Urothelium cell line (cell line): ENCODE measurements around the gene C9orf57.
"Not testable (repeated sequence)": the region's sequence is repeated elsewhere in the genome, so short reads cannot be mapped to it uniquely, and the experiment has no call there.

Experiments used
- DNase-seq: peaks from one replicate; pipeline ENCODE4 v3.0.0; 2011; ENCODE audit warnings: low spot score, mixed read lengths
- FAIRE-seq: peaks from 2 replicates; lab custom pipeline; 2011; peaks lifted over from hg19 to GRCh38; lab: Jason Lieb, UNC

The C9orf57 gene

DNA sequence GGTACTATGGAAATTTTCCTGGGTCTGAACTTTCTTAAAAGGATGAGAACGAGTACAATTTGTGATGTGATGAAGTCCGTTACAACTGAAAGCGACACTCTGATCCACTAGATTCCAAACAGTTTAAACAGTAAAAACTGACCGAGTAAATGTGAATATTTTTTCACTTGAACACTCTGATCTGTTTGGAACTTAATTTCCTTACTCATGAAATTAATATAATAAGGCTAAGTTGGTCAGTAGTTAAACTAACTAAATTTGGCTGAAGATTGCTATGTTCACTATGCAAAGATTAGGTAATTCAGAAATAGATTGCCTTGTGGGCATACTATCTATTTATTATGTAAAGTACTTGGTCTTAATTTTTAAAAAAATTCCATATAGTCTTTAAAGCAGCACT, at the start of gene C9orf57:
C9orf57 (minus strand) TSS at position 101 of the 400 bp plus-strand sequence. CDS start 1,282 bp downstream, outside the sequence.
- no peak for DNase-seq
- FAIRE-seq = no peak

GRCh38 chr9:72102520-72102919, 42.1 kb upstream of the C9orf57 start:
- FAIRE-seq = no peak

DNA sequence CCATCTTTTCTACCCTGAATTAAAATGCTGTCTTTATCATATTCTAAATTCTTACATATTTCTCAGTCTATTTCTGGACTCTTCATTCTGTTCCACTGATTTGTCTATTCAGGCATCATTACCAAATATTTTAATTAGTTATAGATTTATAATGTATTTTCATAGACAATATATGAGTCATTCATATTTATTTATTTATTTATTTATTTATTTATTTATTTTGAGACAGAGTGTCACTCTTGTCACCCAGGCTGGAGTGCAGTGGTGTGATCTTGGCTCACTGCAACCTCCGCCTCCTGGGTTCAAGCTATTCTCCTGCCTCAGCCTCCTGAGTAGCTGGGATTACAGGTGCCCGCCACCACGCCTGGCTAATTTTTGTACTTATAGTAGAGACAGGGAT, 35.1 kb upstream of the C9orf57 start:
- not testable (repeated sequence) for FAIRE-seq, DNase-seq

More at GRCh38 chr9:72102520-72102919, 42.1 kb upstream of the C9orf57 start:
- no peak for DNase-seq

- FAIRE-seq = no peak
Observed at GRCh38 chr9:72092820-72093219, 32.4 kb upstream of the C9orf57 start.

DNA sequence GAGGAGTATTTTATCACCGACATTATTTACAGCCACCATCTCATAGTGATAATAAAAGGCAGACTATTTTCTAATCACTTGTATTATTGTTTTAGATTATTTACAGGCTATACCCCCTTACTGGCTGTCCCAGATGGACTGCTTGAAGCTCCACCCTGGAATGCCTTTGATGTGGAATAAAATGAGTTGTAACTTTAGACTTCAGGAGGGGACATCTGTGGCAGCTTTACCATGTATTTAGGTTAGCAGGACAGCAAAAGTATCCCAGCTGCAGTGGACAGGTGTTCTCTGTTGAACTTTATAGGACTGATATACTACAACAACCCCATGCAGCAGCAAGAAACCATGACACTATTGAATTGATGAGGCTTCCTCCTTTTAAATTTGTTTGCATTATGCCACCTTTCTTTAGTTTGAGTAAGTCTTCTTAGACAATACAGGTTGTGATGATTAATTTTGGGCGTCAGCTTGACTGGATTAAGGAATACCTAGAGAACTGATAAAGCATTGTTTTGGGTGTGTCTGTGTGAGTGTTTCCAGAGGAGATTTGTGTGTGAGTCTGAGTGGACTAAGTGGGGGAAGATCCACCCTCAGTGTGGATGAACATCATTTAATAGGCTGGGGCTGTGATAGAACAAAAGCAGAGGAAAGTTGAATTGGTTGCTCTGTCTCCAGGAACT, 29.2 kb upstream of the C9orf57 start:
- no peak for FAIRE-seq
- DNase-seq = no peak

More at GRCh38 chr9:72092820-72093219, 32.4 kb upstream of the C9orf57 start:
- peak; percentile 8 for DNase-seq

DNA sequence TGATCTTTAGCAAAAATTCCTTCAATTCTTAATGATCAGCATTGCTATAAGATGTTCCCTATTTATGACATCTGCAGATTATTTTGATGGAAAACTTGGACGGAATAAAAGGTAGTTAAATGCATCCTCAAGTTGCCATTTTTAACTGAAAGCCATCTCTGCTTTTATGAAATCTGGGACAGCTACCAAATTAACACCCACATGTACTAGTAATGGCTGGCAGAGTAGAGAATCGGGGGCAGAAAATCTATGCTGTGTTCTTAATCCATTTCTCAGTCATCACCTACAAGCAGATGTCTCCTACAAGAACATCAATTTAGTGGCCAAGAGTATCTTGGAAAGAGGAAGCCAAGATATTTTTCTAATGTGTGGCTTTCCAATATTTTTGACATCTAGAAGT, 22.1 kb upstream of the C9orf57 start:
- DNase-seq (no peak), FAIRE-seq (no peak)

GRCh38 chr9:72074666-72075065, 14.3 kb upstream of the C9orf57 start:
- not testable (repeated sequence) for DNase-seq, FAIRE-seq

DNA sequence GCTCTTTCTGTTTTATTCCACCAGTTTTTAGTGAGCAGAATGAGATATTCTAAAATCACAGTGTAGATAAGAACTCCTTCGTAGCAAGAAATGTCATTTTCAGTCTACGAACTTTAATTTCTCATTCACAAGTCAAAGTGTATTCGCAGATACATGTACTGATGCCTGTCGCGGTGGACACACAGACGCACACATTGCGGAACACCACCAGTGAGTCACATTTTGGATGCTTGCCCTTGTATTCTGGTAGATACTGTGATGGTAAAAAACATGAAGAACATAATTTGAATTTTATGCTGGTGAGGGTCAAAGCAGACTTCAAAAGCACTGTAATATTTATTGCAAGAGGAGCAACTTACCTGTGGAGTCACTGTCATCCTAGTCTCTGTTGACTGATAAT, 4.7 kb upstream of the C9orf57 start:
- peak; percentile 52 for FAIRE-seq

GRCh38 chr9:72052122-72052521, 8.3 kb downstream of the C9orf57 start:
- no peak for FAIRE-seq

More for the DNA sequence above, 4.7 kb upstream of the C9orf57 start:
- peak; percentile 39 for DNase-seq

DNA sequence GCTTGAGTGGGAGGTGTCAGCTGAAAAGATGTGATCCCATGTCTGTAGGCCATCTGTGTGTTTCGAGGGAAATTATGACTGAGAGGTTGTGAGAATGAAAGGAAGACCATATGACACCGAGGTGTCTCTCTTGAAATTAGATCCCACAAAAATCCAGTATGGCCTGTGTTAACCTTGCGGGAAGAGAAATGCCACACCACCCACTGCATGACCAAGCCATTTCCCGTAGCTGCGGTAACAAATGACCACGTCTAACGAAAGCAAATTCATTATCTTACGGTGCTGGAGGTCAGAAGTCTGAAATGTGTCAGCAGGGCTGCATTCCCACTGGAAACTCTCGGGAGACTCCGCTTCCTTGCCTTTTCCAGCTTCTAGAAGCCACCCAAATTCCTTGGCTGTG, 11.6 kb downstream of the C9orf57 start:
- DNase-seq = no peak

More at GRCh38 chr9:72052122-72052521, 8.3 kb downstream of the C9orf57 start:
- DNase-seq = no peak

GRCh38 chr9:72046630-72047456, 13.6 kb downstream of the C9orf57 start:
- no peak for FAIRE-seq

More for the DNA sequence above, 11.6 kb downstream of the C9orf57 start:
- no peak for FAIRE-seq

DNA sequence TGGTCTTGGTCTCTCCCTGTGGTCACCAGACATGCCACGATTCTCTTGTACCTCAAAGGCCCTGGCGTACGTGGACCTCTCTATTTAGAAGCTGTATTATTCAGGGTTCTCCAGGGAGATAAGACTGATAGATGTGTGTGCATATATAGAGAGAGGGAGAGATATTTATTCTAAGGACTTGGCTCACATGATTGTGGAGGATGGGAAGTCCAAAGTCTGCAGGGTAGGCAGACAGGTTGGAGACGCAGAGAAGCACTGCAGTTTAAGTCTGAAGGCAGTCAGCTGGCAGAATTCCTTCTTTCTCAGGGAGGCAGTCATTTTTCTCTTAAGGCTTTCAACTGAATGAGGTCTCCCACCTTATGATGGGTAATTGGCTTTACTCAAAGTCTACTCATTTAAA, 16.3 kb downstream of the C9orf57 start:
- FAIRE-seq (no peak), DNase-seq (no peak)

More at GRCh38 chr9:72046630-72047456, 13.6 kb downstream of the C9orf57 start:
- no peak for DNase-seq

GRCh38 chr9:72043576-72043975, 16.8 kb downstream of the C9orf57 start:
- no peak for DNase-seq
- no peak for FAIRE-seq

GRCh38 chr9:72042928-72043327, 17.5 kb downstream of the C9orf57 start:
- FAIRE-seq (no peak), DNase-seq (no peak)

- FAIRE-seq (no peak), DNase-seq (peak; percentile 58)
Observed at GRCh38 chr9:72041775-72042194, 18.6 kb downstream of the C9orf57 start.

GRCh38 chr9:72041369-72041768, 19.0 kb downstream of the C9orf57 start:
- DNase-seq (no peak), FAIRE-seq (no peak)

DNA sequence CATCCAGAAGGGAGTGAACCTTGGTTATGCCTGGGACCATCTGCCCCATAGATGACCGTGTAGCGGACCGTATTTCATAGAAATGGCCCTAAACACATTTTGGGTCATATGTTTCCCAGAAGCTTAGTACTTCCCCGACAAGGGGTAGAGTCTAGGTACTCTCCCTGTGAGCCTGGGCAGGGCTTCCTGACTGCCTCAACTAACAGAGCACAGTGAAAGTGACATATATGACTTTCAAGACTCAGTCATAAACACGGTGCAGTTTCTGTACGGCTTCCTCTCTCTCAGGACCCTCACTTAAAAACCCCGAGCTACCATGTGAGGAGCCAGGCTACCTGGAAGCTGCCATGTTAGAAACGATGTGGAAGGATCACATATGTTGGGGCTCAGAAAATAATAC, 20.9 kb downstream of the C9orf57 start:
- FAIRE-seq (no peak), DNase-seq (no peak)

- FAIRE-seq (peak; percentile 85), DNase-seq (peak; percentile 82)
Observed at GRCh38 chr9:72038890-72039410, 21.5 kb downstream of the C9orf57 start.

DNA sequence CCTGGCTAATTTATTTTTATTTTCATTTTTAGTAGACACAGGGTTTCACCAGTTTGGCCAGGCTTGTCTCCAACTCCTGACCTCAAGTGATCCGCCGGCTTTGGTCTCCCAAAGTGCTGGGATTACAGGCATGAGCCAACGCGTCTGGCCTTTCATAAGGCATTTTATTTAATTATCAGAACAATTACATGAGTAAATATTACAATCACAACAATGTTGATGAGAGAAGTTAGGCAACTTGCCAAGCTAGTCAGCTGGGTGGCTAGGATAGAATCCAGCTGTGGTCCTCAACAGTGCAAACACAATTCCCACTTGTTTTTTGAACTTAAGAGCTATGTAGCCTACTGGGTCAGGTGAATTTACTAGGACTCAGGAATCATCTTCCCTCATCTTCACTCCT, 22.0 kb downstream of the C9orf57 start:
- no peak for FAIRE-seq
- no peak for DNase-seq

- DNase-seq (no peak), FAIRE-seq (no peak)
Observed at GRCh38 chr9:72037571-72037970, 22.8 kb downstream of the C9orf57 start.

- DNase-seq (no peak), FAIRE-seq (no peak)
Observed at GRCh38 chr9:72030767-72031166, 29.6 kb downstream of the C9orf57 start.
